ENCODE data around the gene CAV3. TPM values are rescaled to one million over a fixed set of nuclear protein-coding genes. Genes with fewer than 3 reads are reported as not detected.

Gene CAV3
- total RNA-seq, 1 donor from 2014 or later: not detected

- H3K27me3 Mint-ChIP-seq (ENCODE audit: unreplicated experiment): peaks cover 2% of the 10 kb centered on the region
Measured at GRCh38 chr3:8775181-8775580, 41.6 kb downstream of the CAV3 start.

GRCh38 chr3:8775602-8776001 lies 42.0 kb downstream of the CAV3 start:
- Mint-ChIP-seq H3K36me3 (ENCODE audit: low read depth, unreplicated experiment) (no peaks in the 10 kb centered on the region), H3K27me3 (ENCODE audit: unreplicated experiment) (peaks cover 2% of the 10 kb centered on the region), H3K4me3 (ENCODE audit: unreplicated experiment) (no peak overlapping the region), H3K4me1 (ENCODE audit: unreplicated experiment) (peaks cover 15% of the 10 kb centered on the region), H3K27ac (ENCODE audit: unreplicated experiment) (no peak overlapping the region), H3K9me3 (ENCODE audit: unreplicated experiment) (no peaks in the 10 kb centered on the region)
- TF ChIP-seq CTCF (IDR thresholded peaks at IDR 0.05; ENCODE audit: unreplicated experiment): no peak
- DNase-seq (ENCODE audit: low spot score): no peak

More at GRCh38 chr3:8775181-8775580, 41.6 kb downstream of the CAV3 start:
- H3K4me3 Mint-ChIP-seq (ENCODE audit: unreplicated experiment): no peak overlapping the region
- no peak for DNase-seq (ENCODE audit: low spot score)
- H3K9me3 Mint-ChIP-seq (ENCODE audit: unreplicated experiment): no peaks in the 10 kb centered on the region
- no peaks in the 10 kb centered on the region for H3K36me3 Mint-ChIP-seq (ENCODE audit: low read depth, unreplicated experiment)
- TF ChIP-seq CTCF (IDR thresholded peaks at IDR 0.05; ENCODE audit: unreplicated experiment): no peak
- peaks cover 19% of the 10 kb centered on the region for H3K4me1 Mint-ChIP-seq (ENCODE audit: unreplicated experiment)
- no peak overlapping the region for H3K27ac Mint-ChIP-seq (ENCODE audit: unreplicated experiment)

GRCh38 chr3:8776406-8776805 lies 42.8 kb downstream of the CAV3 start:
- peaks cover 7% of the 10 kb centered on the region for H3K4me1 Mint-ChIP-seq (ENCODE audit: unreplicated experiment)
- no peaks in the 10 kb centered on the region for H3K36me3 Mint-ChIP-seq (ENCODE audit: low read depth, unreplicated experiment)
- H3K4me3 Mint-ChIP-seq (ENCODE audit: unreplicated experiment): no peak overlapping the region
- no peak for TF ChIP-seq CTCF (IDR thresholded peaks at IDR 0.05; ENCODE audit: unreplicated experiment)
- peaks cover 2% of the 10 kb centered on the region for H3K27me3 Mint-ChIP-seq (ENCODE audit: unreplicated experiment)
- no peak overlapping the region for H3K27ac Mint-ChIP-seq (ENCODE audit: unreplicated experiment)
- DNase-seq (ENCODE audit: low spot score): no peak
- H3K9me3 Mint-ChIP-seq (ENCODE audit: unreplicated experiment): no peaks in the 10 kb centered on the region

GRCh38 chr3:8777201-8777977 lies 43.8 kb downstream of the CAV3 start:
- no peaks in the 10 kb centered on the region for H3K4me1 Mint-ChIP-seq (ENCODE audit: unreplicated experiment)
- no peak overlapping the region for H3K4me3 Mint-ChIP-seq (ENCODE audit: unreplicated experiment)
- no peak for DNase-seq (ENCODE audit: low spot score)
- H3K36me3 Mint-ChIP-seq (ENCODE audit: low read depth, unreplicated experiment): no peaks in the 10 kb centered on the region
- no peaks in the 10 kb centered on the region for H3K9me3 Mint-ChIP-seq (ENCODE audit: unreplicated experiment)
- peaks cover 2% of the 10 kb centered on the region for H3K27me3 Mint-ChIP-seq (ENCODE audit: unreplicated experiment)
- no peak overlapping the region for H3K27ac Mint-ChIP-seq (ENCODE audit: unreplicated experiment)
- TF ChIP-seq CTCF (IDR thresholded peaks at IDR 0.05; ENCODE audit: unreplicated experiment): no peak

- Mint-ChIP-seq H3K27me3 (ENCODE audit: unreplicated experiment) (peaks cover 2% of the 10 kb centered on the region), H3K36me3 (ENCODE audit: low read depth, unreplicated experiment) (no peaks in the 10 kb centered on the region), H3K4me3 (ENCODE audit: unreplicated experiment) (no peak overlapping the region), H3K27ac (ENCODE audit: unreplicated experiment) (no peak overlapping the region), H3K4me1 (ENCODE audit: unreplicated experiment) (no peaks in the 10 kb centered on the region), H3K9me3 (ENCODE audit: unreplicated experiment) (no peaks in the 10 kb centered on the region)
- DNase-seq (ENCODE audit: low spot score): no peak
- TF ChIP-seq CTCF (IDR thresholded peaks at IDR 0.05; ENCODE audit: unreplicated experiment): no peak
Measured at GRCh38 chr3:8777978-8778267, 44.3 kb downstream of the CAV3 start.
